GM12801 (cell line): ENCODE results near the gene TARP.

Experiments used
- CTCF ChIP-seq: IDR thresholded peaks from one replicate; pipeline ENCODE4 v1.5.1; 2011; ENCODE audit warnings: control low read depth; ENCODE audit not compliant: insufficient read length; ENCODE audit errors: extremely low read depth

The TARP gene

DNA sequence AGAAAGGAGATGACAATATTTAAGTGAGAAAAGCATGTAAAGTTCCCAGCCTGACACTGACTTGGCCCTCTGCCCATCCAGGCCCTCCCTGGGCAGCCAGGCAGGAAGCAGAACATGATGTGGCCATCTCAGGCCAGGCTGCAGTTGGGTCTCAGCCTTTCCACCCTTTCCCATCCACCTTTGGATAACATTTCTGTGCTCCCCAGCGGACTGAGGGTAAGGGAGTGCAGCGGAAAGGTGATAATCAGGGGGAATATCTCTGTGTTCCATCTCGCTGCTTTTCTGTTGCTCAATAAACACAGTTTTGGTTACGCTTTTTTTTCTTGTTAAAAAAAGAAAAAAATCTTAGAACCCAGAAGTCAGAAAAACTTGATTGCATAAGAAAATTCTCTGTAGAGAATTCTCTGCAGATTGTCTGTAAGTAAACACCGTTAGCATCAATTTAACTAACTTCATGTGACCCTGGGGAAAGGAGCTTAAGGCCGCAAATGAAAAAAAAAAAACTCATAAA, 37.2 kb upstream of the TARP start:
- no peak for TF ChIP-seq CTCF

GRCh38 chr7:38309555-38309954, 36.1 kb upstream of the TARP start:
- TF ChIP-seq CTCF: no peak

DNA sequence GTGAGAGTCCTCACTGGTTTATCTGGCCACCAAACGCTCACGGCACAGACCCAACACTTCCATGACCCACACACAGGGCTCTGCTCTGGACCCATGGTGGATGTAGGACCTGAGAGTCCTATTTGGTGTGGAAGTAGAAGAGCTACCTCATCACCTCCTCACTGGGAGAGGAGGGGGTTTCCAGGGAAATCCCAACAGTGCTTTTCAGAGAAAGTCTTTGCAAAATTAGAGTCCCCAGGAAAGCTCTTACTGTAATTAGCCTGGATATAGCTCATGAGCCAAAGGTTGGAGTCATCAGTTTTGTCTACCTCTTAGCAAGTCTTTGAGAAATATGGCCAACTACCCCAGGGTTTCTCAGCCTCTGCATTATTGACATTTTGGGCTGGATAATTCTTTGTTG, 34.7 kb upstream of the TARP start:
- TF ChIP-seq CTCF: no peak

GRCh38 chr7:38307640-38308039, 34.2 kb upstream of the TARP start:
- TF ChIP-seq CTCF: no peak

DNA sequence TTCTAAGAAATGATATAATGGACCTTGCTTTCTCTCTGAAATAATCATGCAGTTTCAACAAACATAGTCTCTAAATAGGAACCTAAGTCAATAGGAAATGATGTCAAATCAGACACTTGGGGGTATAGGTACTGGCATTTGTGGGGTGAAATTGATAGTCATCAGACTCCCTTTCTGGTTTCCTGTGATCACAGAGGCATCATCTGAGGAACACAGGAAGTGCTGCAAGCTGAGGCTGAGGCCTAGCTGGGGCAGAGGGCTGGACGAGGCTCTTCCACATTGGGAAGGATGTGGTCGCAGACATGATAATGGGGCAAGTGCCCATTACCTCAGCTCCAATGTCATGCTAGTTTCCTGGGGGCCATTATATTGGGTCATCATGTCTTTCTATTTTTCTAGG, 33.5 kb upstream of the TARP start:
- no peak for TF ChIP-seq CTCF

GRCh38 chr7:38306171-38306570, 32.7 kb upstream of the TARP start:
- no peak for TF ChIP-seq CTCF

DNA sequence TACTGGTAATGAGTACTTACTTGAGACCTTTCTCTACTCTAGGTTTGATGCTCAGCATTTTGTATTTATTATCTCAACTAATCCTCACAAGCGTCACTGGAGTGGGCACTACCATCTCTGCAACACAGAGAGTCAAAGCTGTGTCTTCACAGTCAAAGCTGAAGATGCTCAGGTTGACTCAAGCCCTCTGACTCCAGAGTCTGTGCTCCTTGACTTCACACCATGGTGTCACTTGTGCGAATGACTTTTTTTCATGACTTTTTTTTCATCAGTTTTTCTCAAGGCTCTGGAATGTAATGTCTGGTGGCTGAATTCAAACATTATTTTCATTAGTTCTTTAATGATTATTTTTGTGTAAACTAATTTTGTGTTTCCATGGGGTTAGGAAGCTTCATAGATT, 30.4 kb upstream of the TARP start:
- TF ChIP-seq CTCF: no peak

- TF ChIP-seq CTCF: no peak
Observed at GRCh38 chr7:38300175-38300574, 26.7 kb upstream of the TARP start.
